ENCODE data around the gene ABCB11.

The ABCB11 gene

DNA sequence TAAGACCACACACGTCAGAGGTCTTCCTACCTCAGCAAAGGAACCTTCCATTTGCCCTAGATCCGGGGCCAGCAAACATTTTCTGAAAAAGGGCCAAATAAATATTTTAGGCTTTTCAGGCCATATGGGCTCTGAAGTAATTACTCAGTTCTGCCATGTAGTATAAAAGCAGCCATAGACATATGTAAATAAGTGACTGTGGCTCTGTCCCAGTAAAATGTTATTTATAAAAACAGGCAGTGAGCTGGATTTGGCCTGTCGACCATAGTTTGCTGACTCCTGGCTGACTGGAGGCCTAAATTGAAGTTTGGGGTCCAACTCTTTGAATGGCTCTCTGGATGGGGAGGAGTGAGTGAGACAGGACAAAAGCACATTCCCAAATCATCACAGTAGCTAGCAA lies 49.5 kb downstream of the ABCB11 start:
- FAIRE-seq (no peak), DNase-seq (ENCODE audit: insufficient read length, low spot score) (no peak)

DNA sequence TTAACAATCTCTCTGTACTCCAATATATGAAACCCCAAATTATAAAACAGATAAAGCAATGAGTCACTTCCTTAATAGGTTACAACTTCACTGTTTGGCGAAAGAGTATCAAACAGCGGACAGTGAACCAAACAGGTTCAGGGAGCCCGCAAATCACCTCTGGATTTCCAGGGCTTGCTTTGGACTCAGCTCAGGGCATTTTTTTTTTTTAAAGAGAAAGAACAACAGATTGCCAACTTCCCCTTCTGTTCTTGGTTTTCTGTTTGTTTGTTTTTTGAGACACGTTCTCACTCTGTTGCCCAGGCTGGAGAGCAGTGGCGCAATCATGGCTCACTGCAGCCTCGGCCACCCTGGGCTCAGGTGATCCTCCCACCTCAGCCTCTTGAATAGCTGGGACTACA lies 52.7 kb downstream of the ABCB11 start:
- DNase-seq (ENCODE audit: insufficient read length, low spot score) (no peak), FAIRE-seq (no peak)

DNA sequence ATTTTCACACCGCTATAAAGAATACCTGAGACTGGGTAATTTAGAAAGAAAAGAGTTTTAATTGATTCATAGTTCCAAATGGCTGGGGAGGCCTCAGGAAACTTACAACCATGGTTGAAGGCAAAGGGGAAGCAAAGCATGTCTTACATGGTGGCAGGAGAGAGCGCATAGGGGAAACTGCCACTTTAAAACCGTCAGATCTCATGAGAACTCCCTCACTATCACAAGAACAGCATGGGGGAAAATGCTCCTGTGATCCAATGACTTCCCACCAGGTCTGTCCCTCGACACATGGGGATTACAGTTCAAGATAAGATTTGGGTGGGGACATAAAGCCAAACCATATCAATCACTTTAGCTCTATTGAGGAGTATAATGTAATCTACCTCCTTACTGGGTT lies 53.5 kb downstream of the ABCB11 start:
- FAIRE-seq (no peak), DNase-seq (ENCODE audit: insufficient read length, low spot score) (no peak)

DNA sequence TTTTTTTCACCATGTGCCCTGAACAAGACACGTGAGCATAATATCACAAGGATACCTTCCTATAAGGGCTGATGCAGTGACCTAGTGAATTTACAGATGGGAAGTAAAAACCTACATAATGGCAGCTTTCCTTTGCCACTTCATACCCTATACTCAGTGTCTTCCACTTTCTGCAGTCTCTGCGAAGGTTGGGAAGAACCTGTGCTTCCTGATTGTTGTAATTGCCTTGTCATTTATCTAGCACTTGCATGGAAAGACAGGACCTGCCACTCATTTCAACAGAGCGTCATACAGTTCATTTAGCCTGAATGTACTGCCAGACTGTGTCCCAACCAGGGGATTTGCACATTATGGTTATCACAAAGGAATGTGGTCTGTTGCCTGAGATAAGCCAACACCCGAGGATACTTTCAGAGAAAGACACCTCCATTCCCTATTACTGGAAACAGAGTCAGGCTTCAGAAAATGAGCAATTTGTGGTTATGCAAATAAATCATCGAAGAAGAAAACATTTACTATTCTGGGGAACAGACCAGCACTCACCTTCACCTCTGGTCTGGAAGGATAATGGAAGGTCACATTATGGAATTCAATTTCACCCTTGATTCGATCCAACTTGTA lies 55.0 kb downstream of the ABCB11 start:
- no peak for DNase-seq (ENCODE audit: insufficient read length, low spot score)
- no peak for FAIRE-seq

DNA sequence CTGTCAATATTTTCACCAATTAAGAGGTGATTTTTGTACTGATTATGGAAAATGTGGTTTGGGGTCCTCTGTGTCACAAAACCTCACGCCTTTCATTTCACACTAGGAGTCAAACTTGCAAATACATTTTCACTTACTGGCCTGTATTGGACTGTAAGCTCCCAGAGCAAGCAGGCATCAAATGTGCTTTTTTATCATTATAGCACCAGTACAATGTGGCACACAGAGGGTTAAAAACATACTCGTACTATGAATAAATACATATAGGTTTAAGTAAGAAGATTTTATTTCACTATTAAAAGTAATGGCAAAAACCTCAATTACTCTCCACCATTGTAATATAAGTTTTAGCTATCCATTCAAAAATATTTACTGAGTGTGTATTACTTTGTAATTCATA lies 56.7 kb downstream of the ABCB11 start:
- no peak for FAIRE-seq
- DNase-seq (ENCODE audit: insufficient read length, low spot score), result no peak

DNA sequence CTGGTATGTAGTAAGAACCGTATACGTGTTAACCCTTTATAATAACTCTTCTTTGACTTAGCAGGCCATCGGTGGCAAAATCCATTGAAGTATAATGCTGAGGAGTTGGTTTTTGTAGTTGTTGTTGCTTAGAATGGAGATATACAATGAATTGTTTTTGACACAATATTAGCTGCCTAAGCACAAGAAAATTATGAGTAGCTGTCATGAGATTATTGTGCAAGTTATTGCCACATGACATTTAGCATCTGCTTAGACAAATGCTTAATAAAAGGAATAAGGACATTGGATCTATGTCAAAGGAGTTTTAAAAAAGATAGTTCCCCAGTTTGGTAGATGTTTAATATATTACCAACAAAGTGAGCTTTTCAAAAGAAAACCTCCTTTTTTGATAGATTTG lies 59.9 kb downstream of the ABCB11 start:
- FAIRE-seq, result no peak
- DNase-seq (ENCODE audit: insufficient read length, low spot score), result no peak

DNA sequence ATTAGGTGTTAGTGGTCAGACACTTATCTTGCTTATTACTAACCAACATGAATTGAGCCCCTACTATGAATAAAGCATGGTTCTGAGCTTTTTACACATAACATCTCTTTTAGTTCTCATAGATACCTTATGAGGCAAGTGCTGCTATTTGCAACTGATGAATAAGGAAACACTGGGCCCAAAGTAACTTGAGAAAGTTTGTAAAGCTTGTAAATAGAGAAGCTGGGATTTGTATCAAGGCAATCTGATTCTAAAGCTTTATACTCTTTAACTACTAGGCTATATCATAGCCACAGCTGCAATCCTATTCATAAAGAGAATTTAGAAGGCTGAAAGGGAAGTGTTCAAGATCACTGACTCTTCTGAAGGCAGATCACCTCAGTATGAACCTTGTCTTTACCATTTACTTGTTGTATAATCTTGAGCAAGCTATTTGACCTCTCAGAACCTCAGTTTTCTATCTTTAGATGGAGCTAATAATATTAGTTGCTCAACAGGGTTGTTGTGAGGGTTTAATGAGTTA lies 60.4 kb downstream of the ABCB11 start:
- DNase-seq (ENCODE audit: insufficient read length, low spot score) (no peak), FAIRE-seq (no peak)

DNA sequence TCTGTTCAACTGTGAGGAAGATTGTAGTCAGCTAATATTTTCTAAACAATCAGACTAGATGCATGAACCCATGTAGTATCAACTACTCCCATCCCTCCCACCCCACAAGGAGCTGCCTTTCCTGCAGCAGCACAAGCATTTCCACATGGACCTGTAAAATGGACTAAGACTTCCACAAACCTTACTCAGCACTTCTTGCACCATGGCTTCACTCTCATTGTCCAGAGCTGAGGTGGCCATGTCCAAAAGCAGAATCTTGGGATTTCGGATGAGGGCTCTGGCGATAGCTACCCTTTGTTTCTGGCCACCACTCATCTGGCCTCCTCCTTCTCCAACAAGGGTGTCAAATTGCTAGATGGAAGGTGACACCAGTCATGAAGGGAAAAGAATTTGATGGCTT lies 61.3 kb downstream of the ABCB11 start:
- no peak for DNase-seq (ENCODE audit: insufficient read length, low spot score)
- FAIRE-seq, result no peak

DNA sequence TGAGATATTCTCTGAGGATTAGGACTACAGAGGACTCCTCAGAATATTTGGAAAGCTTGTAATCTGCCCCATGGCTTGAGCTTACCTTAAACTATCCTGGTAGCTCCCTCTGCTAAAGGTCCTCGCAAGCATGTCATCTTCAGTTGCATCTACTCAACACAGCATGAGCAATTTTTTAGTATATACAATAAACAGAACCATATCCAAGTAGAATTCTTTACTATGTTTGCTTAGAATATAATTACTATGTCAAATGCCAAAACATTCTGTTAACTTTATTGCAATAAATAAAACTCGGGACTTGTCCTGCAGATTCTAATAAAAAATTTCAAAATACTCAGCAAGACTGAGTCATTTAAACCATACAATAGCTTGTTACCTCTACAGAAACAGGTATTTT lies 62.8 kb downstream of the ABCB11 start:
- DNase-seq (ENCODE audit: insufficient read length, low spot score), result no peak
- no peak for FAIRE-seq

DNA sequence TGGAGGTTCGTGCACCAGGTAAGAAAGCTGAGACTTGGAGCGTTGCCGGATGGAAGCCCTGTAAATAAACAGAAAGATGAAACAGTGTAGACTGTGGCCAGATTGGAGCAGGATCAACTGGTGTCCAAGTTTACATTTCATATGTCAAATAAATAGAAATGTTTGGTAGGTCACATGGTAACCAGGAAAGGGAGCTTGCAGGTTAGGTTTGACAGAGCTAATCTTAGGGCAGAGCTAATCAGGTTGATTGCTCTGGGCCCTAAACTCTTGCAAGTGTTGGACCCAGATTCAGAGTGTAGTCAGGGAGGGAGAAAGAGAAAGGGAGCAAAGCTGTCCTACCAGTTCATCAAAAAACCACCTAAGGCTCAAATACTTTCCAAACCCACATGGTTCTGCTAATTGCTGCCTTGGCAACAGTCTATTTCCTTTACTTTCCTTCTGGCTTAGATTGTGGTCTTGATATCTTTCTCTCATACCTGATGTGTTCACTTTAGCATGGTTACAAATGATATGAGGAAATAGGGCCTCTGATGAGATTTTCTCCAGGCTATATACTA lies 66.8 kb downstream of the ABCB11 start:
- FAIRE-seq (no peak), DNase-seq (ENCODE audit: insufficient read length, low spot score) (no peak)

DNA sequence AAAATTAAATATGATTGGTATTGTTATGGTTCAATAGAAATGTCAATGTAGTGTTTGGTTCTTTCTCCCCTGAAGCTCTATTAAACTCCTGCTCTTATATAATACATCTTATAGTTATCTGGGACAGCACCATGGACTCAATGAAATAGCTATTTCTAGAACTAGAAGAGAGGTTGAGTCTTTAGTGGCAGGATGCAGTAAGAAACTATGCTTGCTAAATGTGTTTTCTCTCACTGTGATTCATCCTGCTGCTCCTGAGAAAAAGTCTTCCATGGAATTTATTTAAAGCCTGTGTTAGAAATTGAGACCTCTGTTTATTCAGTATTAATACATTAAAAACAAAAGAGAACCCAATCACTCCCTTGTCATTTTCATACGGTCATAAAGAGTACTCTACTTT lies 68.5 kb downstream of the ABCB11 start:
- FAIRE-seq (no peak), DNase-seq (ENCODE audit: insufficient read length, low spot score) (no peak)

DNA sequence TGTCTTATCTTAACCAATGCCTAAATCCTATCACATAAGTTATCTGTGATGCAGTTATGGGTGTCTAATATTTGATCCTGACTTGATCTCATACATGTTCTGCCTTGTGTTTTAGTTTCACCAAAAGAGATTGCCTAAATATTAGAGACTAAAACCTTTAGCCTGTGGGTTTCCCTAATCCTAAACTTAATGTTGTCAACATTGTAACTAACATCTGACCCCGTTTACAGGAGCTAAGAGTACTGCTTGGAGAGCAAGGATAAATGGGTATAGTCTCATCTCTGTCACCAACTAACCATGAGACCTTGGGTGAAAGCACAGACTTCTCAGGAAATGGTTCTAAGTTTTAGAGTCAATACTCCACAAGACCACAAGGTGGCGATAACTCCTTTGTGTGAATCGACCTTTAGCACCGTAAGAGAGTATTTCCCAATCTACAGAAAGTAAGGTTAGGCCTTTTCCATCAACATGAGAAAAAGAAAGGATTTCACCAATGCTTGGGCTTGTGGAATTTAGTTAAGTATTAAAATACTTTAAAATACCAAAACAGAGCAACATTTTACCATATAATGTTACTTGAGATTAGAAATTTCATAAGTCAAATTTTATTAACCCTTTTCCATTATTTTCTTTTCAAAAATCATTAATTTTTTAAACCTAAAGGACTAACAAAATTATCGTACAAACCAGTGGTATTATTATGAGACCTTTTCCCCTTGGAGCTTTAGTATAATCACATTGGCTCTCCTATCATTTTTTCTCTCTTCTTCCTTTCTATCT lies 69.5 kb downstream of the ABCB11 start:
- peak; percentile 15 for DNase-seq (ENCODE audit: insufficient read length, low spot score)
- no peak for FAIRE-seq

DNA sequence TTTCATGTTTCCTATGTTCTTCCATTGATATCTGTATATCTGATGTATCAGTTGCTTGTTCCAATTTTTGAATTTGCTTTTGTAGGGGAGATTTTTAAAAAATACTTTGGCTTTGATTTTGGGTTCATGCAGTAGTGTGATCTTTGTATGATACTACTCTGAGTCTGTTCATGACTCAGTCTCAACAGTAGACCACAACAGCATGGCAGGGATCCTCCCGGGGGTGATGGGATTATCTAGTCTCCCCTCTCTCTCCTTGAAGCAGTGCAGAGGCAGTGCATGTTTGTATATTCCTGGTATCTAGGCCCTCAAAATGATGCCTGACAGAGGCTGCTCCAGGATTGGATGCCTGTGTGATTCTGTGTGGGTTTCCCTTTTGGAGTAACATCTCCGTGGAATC lies 74.7 kb downstream of the ABCB11 start:
- FAIRE-seq, result no peak
- no peak for DNase-seq (ENCODE audit: insufficient read length, low spot score)

DNA sequence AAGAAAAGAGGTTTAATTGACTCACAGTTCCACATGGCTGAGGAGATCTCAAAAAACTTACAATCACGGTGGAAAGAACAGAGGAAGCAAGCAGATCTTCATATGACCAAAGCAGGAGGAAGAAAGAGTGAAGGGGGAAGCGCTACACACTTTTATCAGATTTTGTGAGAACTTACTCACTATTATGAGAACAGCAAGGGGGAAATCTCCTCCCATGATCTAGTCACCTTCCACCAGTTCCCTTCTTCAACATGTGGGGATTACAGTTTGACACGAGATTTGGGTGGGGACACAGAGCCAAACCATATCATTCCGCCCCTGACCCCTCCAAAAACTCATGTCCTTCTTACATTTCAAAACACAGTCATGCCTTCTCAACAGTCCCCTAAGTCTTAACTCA lies 75.8 kb downstream of the ABCB11 start:
- no peak for FAIRE-seq
- no peak for DNase-seq (ENCODE audit: insufficient read length, low spot score)

DNA sequence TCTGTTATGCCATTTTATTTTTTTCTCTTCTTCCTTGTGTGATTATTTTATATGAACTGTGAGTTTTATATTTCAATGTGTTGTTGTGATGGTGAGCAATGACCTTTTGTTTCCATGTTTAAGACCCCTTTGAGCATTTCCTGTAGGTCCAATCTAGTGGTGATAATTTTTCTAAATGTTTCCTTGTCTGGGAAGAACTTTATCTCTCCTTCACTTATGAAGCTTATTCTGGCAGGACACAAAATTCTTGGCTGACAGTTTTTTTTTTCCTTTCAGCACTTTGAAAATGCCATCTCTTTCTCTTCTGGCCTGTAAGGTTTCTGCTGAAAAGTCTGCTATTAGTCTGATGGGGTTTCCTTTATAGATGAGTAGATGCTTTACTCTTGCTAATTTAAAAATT lies 76.9 kb downstream of the ABCB11 start:
- FAIRE-seq, result no peak
- DNase-seq (ENCODE audit: insufficient read length, low spot score), result no peak

DNA sequence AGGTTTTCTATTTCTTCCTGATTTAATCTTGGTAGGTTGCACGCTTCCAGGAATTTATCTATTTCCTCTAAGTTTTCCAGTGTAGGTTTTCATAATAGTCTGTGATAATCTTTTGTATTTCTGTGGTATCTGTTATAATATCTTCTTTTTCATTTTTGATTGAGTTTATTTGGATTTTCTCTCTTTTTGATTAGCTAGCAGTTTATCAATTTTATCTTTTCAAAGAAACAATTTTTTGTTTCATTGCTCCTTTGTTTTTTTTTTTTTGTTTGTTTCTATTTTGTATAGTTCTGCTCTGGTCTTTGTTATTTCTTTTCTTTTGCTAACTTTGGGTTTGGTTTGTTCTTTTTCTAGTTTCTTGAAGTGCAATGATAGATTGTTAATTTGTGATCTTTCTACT lies 78.7 kb downstream of the ABCB11 start:
- no peak for FAIRE-seq
- no peak for DNase-seq (ENCODE audit: insufficient read length, low spot score)

DNA sequence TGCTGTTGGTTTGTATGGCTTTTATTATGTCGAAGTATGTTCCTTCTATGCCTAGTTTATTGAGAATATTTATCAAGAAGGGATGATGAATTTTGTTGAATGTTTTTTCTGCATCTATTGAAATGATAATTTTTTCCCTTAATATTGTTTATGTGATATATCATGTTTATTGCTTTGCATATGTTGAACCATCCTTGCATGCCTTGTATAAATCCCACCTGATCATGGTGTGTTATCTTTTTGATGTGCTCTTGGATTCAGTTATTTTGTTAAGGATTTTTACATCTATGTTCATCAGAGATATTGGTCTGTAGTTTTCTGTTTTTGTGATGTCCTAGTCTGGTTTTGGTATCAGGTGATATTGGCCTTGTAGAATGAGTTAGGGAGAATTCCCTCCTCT lies 79.3 kb downstream of the ABCB11 start:
- DNase-seq (ENCODE audit: insufficient read length, low spot score) (no peak), FAIRE-seq (no peak)

DNA sequence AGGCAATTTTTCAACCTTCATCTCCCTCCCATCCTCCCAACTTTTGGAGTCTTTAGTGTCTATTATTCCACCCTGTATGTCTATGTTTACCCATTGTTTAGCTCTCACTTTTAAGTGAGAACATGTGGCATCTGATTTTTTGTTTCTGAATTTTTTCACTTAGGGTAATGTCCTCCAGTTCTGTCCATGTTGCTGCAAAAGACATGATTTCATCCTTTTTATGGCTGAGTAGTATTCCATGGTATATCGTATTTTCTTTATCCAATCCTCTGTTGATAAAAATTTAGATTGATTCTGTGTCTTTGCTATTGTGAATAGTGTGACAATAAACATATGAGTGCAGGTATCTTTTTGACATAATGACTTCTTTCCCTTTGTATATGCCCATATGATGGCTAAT lies 81.8 kb downstream of the ABCB11 start:
- no peak for FAIRE-seq

DNA sequence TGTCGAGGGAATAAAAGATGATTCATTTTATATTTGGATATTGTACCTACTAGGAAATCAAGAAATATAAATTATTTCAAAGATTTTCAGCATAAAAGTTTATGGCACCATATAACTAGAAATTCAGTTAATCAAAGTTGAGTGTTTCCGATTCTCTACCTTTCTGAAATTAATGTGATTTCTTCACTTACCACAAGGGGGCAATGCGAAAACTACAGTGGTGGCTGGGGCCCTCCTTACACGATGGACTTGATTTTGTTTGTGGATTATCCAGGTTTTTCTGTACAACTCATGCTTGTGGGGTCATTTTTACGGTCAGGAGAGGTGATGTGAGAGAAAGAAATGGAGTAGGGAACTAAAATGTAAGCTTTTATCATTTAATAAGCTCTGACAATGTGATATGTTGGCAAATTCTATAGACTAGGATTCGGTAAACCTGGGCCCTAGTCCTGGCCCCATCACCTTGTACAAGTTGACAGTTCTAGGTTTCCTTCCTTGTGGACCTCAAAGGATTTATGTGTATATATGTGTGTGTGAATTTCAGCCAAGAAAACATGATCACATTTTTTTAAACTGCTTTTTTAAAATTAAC lies 82.4 kb downstream of the ABCB11 start:
- DNase-seq (ENCODE audit: insufficient read length, low spot score), result no peak
- no peak for FAIRE-seq

More for the DNA sequence above, 81.8 kb downstream of the ABCB11 start:
- DNase-seq (ENCODE audit: insufficient read length, low spot score), result no peak

DNA sequence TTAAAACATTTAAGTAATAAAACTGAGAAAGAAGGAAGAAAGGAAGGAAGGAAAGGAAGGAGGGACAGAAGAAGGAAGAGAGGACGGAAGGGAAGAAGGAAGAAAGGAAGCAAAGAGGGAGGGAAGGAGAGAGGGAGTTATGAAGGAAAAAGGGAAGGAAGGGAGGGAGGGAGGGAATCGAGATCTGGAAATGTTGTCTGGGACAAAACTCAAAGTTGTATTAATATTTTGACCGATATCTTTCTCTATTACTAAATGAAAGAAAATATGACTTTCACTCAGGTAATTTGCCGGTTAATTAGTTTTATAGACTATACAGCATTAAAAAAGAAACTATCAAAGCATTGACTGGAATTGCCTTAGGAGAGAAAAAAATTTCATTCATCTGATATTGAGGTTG lies 85.6 kb downstream of the ABCB11 start:
- FAIRE-seq (no peak), DNase-seq (ENCODE audit: insufficient read length, low spot score) (no peak)

DNA sequence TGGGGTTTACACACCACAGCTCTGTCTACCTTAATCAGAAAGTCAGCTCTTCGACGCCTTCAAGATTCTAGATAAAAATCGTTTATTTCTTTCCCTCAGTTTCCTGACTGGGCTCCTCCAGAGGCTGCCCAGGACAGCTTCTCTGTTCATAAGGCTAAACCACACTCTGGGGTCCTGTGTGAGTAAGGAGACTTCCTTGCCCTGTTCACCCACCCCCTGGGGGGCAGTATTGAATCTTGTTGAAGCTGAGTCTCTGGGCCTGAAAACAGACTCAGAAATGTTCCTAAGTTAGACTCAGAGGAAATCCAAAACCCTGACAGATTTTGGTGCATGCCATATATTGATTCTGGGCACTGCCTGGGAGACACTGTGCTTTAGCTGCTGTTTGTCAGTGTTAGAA lies 87.1 kb downstream of the ABCB11 start:
- FAIRE-seq, result no peak
- no peak for DNase-seq (ENCODE audit: insufficient read length, low spot score)

DNA sequence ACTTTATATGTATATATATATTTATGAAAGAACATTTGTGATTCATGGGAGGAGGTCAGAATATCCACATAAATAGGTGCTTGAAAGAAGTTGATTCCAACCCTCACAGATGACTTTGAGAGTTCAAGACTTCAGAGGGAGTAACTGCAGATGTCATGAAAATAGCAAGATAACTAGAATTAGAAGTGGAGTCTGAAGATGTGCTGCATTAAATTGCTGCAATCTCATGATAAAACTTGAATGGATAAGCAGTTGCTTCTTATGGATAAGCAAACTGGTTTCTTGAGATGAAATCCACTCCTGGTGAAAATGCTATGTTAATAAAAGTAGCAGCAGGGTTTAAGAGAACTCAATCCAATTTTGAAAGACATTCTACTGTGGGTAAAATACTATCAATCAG lies 89.8 kb downstream of the ABCB11 start:
- no peak for DNase-seq (ENCODE audit: insufficient read length, low spot score)
- no peak for FAIRE-seq
